Activated CD4-positive, CD25-positive, alpha-beta regulatory T cell treated with anti-CD3 and anti-CD28 coated beads, Interleukin-2, amount 50 U/mL, for 16 hours (primary cell): Measurements from ENCODE around the gene EIF4H.
"Not testable (repeated sequence)": the region's sequence is repeated elsewhere in the genome, so short reads cannot be mapped to it uniquely, and the experiment has no call there.

Source experiments
- DNase-seq: peaks from one replicate; pipeline ENCODE4 v3.0.0-alpha.2; 2020; ENCODE audit warnings: low read depth, low spot score

The EIF4H gene

GRCh38 chr7:74199551-74200355 lies 25.6 kb downstream of the EIF4H start:
- DNase-seq, result no peak

- DNase-seq, result no peak
Observed at GRCh38 chr7:74202841-74203556, 28.8 kb downstream of the EIF4H start.

- no peak for DNase-seq
Observed at GRCh38 chr7:74203956-74204618, 29.9 kb downstream of the EIF4H start.

- DNase-seq, result not testable (repeated sequence)
Observed at GRCh38 chr7:74206052-74206451, 31.9 kb downstream of the EIF4H start.

- DNase-seq, result peak; percentile 58
Observed at GRCh38 chr7:74206589-74207120, 32.5 kb downstream of the EIF4H start.

GRCh38 chr7:74207586-74207985 lies 33.4 kb downstream of the EIF4H start:
- no peak for DNase-seq

- DNase-seq, result not testable (repeated sequence)
Observed at GRCh38 chr7:74208241-74208640, 34.1 kb downstream of the EIF4H start.

GRCh38 chr7:74212661-74213060 lies 38.5 kb downstream of the EIF4H start:
- DNase-seq, result no peak

- DNase-seq, result no peak
Observed at GRCh38 chr7:74214816-74215630, 40.9 kb downstream of the EIF4H start.

- DNase-seq, result no peak
Observed at GRCh38 chr7:74215921-74216320, 41.8 kb downstream of the EIF4H start.

GRCh38 chr7:74216361-74216761 lies 42.2 kb downstream of the EIF4H start:
- DNase-seq, result no peak

- DNase-seq, result no peak
Observed at GRCh38 chr7:74217455-74218342, 43.5 kb downstream of the EIF4H start.

- no peak for DNase-seq
Observed at GRCh38 chr7:74218343-74218698, 44.2 kb downstream of the EIF4H start.

GRCh38 chr7:74219416-74219815 lies 45.3 kb downstream of the EIF4H start:
- DNase-seq, result no peak

- no peak for DNase-seq
Observed at GRCh38 chr7:74220229-74220628, 46.1 kb downstream of the EIF4H start.

- no peak for DNase-seq
Observed at GRCh38 chr7:74221713-74222112, 47.6 kb downstream of the EIF4H start.

- no peak for DNase-seq
Observed at GRCh38 chr7:74222851-74223710, 48.9 kb downstream of the EIF4H start.

- DNase-seq, result no peak
Observed at GRCh38 chr7:74223711-74224510, 49.8 kb downstream of the EIF4H start.

GRCh38 chr7:74224511-74224832 lies 50.3 kb downstream of the EIF4H start:
- DNase-seq, result no peak
